ENCODE results near the gene BMP8A.

BMP8A gene

GRCh38 chr1:39563669-39564068, 72.2 kb downstream of the BMP8A start:
- in situ Hi-C loops (cut with MboI; ENCODE audit: low pct_unique_long_range_greater_than_20kb, low sequenced_read_pairs, unreplicated experiment): no loop called here
- no peak for DNase-seq (ENCODE audit: low spot score)
- no peak for TF ChIP-seq CTCF (IDR thresholded peaks at IDR 0.05; ENCODE audit: extremely low read depth, insufficient read depth, missing control alignments)

- in situ Hi-C loops (cut with MboI; ENCODE audit: low pct_unique_long_range_greater_than_20kb, low sequenced_read_pairs, unreplicated experiment): no loop called here
These were observed 72.9 kb downstream of the BMP8A start for GRCh38 chr1:39564340-39564739.

GRCh38 chr1:39564941-39565340, 73.5 kb downstream of the BMP8A start:
- in situ Hi-C loops (cut with MboI; ENCODE audit: low pct_unique_long_range_greater_than_20kb, low sequenced_read_pairs, unreplicated experiment): no loop called here
- TF ChIP-seq CTCF (IDR thresholded peaks at IDR 0.05; ENCODE audit: extremely low read depth, insufficient read depth, missing control alignments): no peak
- no peak for DNase-seq (ENCODE audit: low spot score)

More at GRCh38 chr1:39564340-39564739, 72.9 kb downstream of the BMP8A start:
- TF ChIP-seq CTCF (IDR thresholded peaks at IDR 0.05; ENCODE audit: extremely low read depth, insufficient read depth, missing control alignments): no peak
- no peak for DNase-seq (ENCODE audit: low spot score)

- DNase-seq (ENCODE audit: low spot score): no peak
- in situ Hi-C loops (cut with MboI; ENCODE audit: low pct_unique_long_range_greater_than_20kb, low sequenced_read_pairs, unreplicated experiment): no loop called here
- no peak for TF ChIP-seq CTCF (IDR thresholded peaks at IDR 0.05; ENCODE audit: extremely low read depth, insufficient read depth, missing control alignments)
These were observed 75.2 kb downstream of the BMP8A start for GRCh38 chr1:39566441-39567137.

GRCh38 chr1:39567302-39567701, 75.9 kb downstream of the BMP8A start:
- TF ChIP-seq CTCF (IDR thresholded peaks at IDR 0.05; ENCODE audit: extremely low read depth, insufficient read depth, missing control alignments): no peak
- in situ Hi-C loops (cut with MboI; ENCODE audit: low pct_unique_long_range_greater_than_20kb, low sequenced_read_pairs, unreplicated experiment): no loop called here
- DNase-seq (ENCODE audit: low spot score): no peak

GRCh38 chr1:39568208-39568607, 76.8 kb downstream of the BMP8A start:
- no peak for TF ChIP-seq CTCF (IDR thresholded peaks at IDR 0.05; ENCODE audit: extremely low read depth, insufficient read depth, missing control alignments)
- in situ Hi-C loops (cut with MboI; ENCODE audit: low pct_unique_long_range_greater_than_20kb, low sequenced_read_pairs, unreplicated experiment): no loop called here
- DNase-seq (ENCODE audit: low spot score): no peak

Data from GM13977 (cell line).